GM19397 (cell line): ENCODE measurements around the gene PROSER1.
"Not testable (repeated sequence)": the region's sequence is repeated elsewhere in the genome, so short reads cannot be mapped to it uniquely, and the experiment has no call there.

Source experiments
- ATAC-seq: cut with Tn5 transposase; IDR thresholded peaks from one replicate; pipeline ENCODE4 v1.9.1; 2021; ENCODE audit warnings: mild to moderate bottlenecking, moderate library complexity; ENCODE audit not compliant: unreplicated experiment

Gene PROSER1

GRCh38 chr13:39032150-39032549, 5.7 kb downstream of the PROSER1 start:
- ATAC-seq = no peak

- ATAC-seq = no peak
These were observed 12.5 kb downstream of the PROSER1 start for GRCh38 chr13:39025433-39025839.

GRCh38 chr13:39023761-39024160, 14.1 kb downstream of the PROSER1 start:
- ATAC-seq = no peak

- ATAC-seq = no peak
These were observed 14.6 kb downstream of the PROSER1 start for GRCh38 chr13:39023316-39023715.

- ATAC-seq = no peak
These were observed 16.9 kb downstream of the PROSER1 start for GRCh38 chr13:39020853-39021462.

GRCh38 chr13:39016787-39017186, 21.1 kb downstream of the PROSER1 start:
- ATAC-seq = no peak

- peak; percentile 50 for ATAC-seq
These were observed 21.8 kb downstream of the PROSER1 start for GRCh38 chr13:39016087-39016486.

- ATAC-seq = no peak
These were observed 24.4 kb downstream of the PROSER1 start for GRCh38 chr13:39013462-39013861.

GRCh38 chr13:39012608-39013007, 25.3 kb downstream of the PROSER1 start:
- ATAC-seq = no peak

GRCh38 chr13:39006371-39007111, 31.3 kb downstream of the PROSER1 start:
- not testable (repeated sequence) for ATAC-seq

GRCh38 chr13:38998739-38999138, 39.1 kb downstream of the PROSER1 start:
- ATAC-seq = no peak

- no peak for ATAC-seq
These were observed 44.5 kb downstream of the PROSER1 start for GRCh38 chr13:38993381-38993780.

GRCh38 chr13:38990693-38991092, 47.2 kb downstream of the PROSER1 start, which contains the start of gene STOML3:
STOML3 (minus strand) TSS chr13:38990831; CDS start chr13:38990721, 110 bp downstream.
- no peak for ATAC-seq

GRCh38 chr13:38981096-38981495, 56.8 kb downstream of the PROSER1 start:
- no peak for ATAC-seq

GRCh38 chr13:38980750-38981078, 57.2 kb downstream of the PROSER1 start:
- ATAC-seq = no peak

GRCh38 chr13:38979891-38980749, 57.8 kb downstream of the PROSER1 start:
- no peak for ATAC-seq

GRCh38 chr13:38970380-38971051, 67.4 kb downstream of the PROSER1 start:
- no peak for ATAC-seq

- ATAC-seq = no peak
These were observed 68.7 kb downstream of the PROSER1 start for GRCh38 chr13:38969187-38969586.

GRCh38 chr13:38967446-38967845, 70.4 kb downstream of the PROSER1 start:
- ATAC-seq = no peak

- no peak for ATAC-seq
These were observed 72.6 kb downstream of the PROSER1 start for GRCh38 chr13:38965281-38965680.

- ATAC-seq = no peak
These were observed 77.7 kb downstream of the PROSER1 start for GRCh38 chr13:38960175-38960574.
